HG02884 (cell line): Measurements from ENCODE around the gene BMP2K.

ENCODE experiments used
- ATAC-seq: cut with Tn5 transposase; IDR thresholded peaks from one replicate; pipeline ENCODE4 v1.9.1; 2021; ENCODE audit warnings: mild to moderate bottlenecking, moderate library complexity; ENCODE audit not compliant: unreplicated experiment

Gene BMP2K

GRCh38 chr4:78763763-78764387 lies 12.3 kb upstream of the BMP2K start:
- no peak for ATAC-seq

- no peak for ATAC-seq
Observed at GRCh38 chr4:78764498-78764961, 11.6 kb upstream of the BMP2K start.

GRCh38 chr4:78765432-78766006 lies 10.6 kb upstream of the BMP2K start:
- ATAC-seq, result no peak

GRCh38 chr4:78766026-78766425 lies 10.1 kb upstream of the BMP2K start:
- ATAC-seq, result no peak

- peak; percentile 74 for ATAC-seq
Observed at GRCh38 chr4:78766650-78767049, 9.5 kb upstream of the BMP2K start.

- ATAC-seq, result peak; percentile 67
Observed at GRCh38 chr4:78767350-78767749, 8.8 kb upstream of the BMP2K start.

- no peak for ATAC-seq
Observed at GRCh38 chr4:78768452-78769180, 7.5 kb upstream of the BMP2K start.

GRCh38 chr4:78770091-78770642 lies 6.0 kb upstream of the BMP2K start:
- ATAC-seq, result no peak

GRCh38 chr4:78772526-78773091 lies 3.5 kb upstream of the BMP2K start:
- no peak for ATAC-seq

- no peak for ATAC-seq
Observed at GRCh38 chr4:78774417-78774816, 1.7 kb upstream of the BMP2K start.

GRCh38 chr4:78775303-78776078 lies 659 bp upstream of the BMP2K start:
- ATAC-seq, result peak; percentile 47

GRCh38 chr4:78776729-78777575 lies 802 bp downstream of the BMP2K start:
- peak; percentile 24 for ATAC-seq

- ATAC-seq, result no peak
Observed at GRCh38 chr4:78777576-78777940, 1.4 kb downstream of the BMP2K start.

GRCh38 chr4:78778530-78778929 lies 2.4 kb downstream of the BMP2K start:
- no peak for ATAC-seq

- no peak for ATAC-seq
Observed at GRCh38 chr4:78779280-78779679, 3.1 kb downstream of the BMP2K start.

GRCh38 chr4:78780093-78780492 lies 3.9 kb downstream of the BMP2K start:
- no peak for ATAC-seq

- no peak for ATAC-seq
Observed at GRCh38 chr4:78781139-78781538, 5.0 kb downstream of the BMP2K start.

GRCh38 chr4:78781924-78782323 lies 5.8 kb downstream of the BMP2K start:
- no peak for ATAC-seq

GRCh38 chr4:78784236-78784865 lies 8.2 kb downstream of the BMP2K start:
- ATAC-seq, result no peak
